NOMO-1 treated with DMSO at 0.1 percent for 48 hours (cell line): ENCODE measurements around the gene FYTTD1.

ENCODE experiments used
- DNase-seq: peaks from one replicate; lab custom pipeline; 2025; ENCODE audit not compliant: unreplicated experiment; lab: John Stamatoyannopoulos, UW

Gene FYTTD1

DNA sequence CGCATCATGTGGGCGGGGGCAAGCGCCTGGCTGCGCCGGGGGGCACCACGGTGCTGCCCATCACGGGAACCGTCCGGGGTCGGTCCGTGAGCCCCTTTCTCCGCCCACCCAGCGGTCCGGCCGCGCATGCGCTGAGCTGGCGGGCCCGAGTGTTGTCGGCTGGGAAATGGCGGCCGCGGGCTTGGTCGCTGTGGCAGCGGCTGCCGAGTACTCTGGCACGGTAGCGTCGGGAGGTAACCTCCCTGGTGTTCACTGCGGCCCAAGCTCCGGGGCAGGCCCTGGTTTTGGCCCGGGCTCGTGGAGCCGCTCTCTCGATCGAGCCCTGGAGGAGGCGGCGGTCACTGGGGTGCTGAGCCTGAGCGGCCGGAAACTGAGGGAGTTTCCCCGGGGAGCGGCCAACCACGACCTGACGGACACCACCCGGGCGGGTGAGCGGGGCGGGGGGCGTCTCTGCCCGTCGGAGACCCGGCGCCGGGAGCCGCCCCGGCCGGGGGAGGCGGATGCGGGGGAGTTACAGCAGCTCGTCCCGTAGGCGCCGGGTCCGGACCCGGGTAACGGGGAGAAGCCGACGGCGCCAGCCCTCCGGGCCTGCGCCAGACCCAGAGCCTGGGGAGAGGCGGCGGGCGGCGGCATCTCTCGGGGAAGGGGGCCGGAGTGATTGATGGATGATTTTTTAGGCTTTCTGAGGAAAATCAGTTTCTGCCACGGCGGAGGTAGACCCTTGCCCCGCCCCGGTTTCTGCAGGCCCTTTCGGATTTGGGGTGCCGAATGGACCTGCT lies 41.6 kb downstream of the FYTTD1 start, which contains the start of gene LRCH3:
Gene LRCH3, plus strand, starts transcription at position 142 of the 779 bp plus-strand sequence. Its CDS starts 25 bp downstream, at position 167.
- DNase-seq: peak; percentile 59

DNA sequence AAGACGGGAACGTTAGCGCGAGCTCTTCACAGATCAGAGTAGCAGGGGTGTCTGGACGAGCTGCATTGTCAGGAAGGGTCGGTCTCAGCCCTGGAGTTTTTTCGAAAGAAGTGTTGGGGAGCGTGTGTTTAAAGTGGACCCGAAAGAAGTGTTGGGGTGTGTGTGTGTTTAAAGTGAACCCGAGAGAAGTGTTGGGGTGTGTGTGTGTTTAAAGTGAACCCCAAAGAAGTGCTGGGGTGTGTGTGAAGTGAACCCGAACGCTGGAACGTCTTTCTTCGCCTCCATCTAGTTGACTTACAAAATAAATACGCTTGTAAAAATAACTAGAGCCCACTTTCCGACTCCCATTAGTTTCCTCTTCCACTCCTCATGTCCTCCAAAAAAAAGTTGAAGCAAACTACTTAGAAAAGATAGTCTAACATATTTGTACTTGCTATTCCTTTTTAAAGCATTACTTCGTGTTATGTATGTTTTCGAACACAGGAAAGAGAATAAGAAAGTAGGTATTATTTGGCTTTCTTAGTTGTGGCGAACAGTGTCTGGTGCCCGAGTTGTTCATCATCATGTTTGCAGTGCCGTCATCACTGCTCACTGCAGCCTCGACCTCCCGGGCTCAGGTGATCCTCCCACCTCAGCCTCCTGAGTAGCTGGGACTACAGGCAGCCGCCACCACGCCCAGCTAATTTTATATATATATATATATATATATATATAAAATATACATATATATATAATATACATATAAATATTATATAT lies 42.4 kb downstream of the FYTTD1 start:
- no peak for DNase-seq

DNA sequence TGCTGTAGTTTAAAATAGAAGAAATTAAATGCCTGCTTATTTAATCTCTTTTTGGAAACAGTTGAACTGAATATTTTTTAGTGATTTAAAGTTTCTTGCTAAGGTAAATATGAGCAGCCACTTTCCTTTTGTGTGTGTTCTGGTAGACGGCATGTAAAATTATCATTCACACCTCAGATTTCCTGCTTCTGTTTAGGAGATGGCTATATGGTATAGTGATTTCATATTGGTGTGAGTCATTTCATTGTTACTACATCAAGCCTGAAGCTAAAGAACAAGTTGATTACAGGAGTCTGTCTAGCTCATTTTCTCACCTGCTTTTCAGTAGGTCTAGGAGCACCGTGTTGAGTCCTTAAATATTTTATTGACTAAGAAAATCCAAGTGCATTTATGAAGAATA lies 43.6 kb downstream of the FYTTD1 start:
- peak; percentile 44 for DNase-seq

DNA sequence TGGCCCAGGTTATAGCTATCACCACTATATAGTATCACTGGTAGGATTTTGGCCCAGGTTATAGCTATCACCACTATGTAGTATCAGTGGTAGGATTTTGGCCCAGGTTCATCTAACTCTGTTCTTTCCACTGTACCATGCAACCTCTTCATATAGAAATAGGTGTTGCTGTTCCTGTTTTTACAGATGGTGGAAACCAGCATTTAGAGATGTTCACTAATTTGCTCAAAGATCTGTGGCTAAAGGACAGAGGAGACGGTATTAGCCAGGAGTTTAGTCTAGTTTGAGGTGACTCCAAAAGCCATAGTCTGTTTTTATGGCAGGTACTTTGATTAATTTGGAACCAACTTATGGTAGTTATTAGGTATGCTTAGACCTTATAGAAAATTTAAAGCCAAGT lies 44.4 kb downstream of the FYTTD1 start:
- no peak for DNase-seq

DNA sequence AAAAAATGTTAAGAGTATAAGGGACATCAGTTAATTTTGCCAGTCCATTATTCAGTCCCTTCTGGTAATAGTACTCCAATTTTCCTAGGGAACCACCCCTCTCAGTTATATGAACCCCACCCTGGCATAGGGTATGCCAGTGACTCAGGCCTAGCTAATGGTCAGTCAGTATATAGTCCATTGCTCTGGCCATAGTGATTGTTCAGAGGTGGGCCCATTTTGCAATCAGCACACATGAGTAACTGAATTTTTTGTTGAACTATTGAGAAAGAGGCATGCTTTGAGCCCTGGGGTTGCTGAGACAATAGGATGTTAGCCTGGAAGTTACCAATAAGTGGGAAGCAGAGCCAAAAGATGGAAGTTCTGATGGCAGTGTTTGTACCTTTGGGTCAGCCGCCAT lies 45.5 kb downstream of the FYTTD1 start:
- no peak for DNase-seq

DNA sequence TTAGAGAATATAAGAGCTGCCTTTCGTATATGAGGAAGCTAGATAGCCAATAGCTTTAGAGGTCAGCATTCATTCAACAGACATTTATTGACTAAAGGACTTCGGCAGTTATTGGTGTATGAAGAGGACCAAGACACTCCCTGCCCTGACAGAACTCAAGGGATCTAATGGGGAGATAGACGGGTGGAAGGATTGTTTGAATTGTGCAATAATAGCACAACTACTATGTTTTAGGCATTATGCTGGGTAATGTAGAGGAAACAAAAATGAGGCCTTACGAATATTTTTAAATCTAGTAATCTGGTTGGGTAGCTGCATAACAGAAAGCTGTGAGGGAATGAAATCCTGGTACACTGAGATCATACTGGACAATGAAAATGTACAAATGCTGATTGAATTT lies 46.4 kb downstream of the FYTTD1 start:
- DNase-seq: no peak

DNA sequence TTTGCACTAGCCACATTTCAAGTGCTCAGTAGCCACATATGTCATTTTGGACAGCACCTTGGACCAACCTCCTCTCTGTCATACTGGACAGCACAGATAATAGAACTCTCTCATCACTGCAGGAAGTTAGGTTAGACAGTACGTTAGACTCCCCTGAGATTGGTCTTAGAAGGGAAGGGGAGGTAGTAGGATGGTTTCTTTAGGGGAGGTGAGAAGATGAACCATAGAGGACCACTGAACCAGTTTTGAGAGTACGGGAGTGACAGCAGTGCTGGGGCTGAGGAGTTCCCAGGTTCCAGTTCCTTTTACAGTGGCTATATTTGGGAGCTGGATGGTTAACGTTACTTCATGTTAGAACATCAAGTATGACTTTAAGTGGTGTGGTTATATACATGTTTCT lies 49.2 kb downstream of the FYTTD1 start:
- no peak for DNase-seq

DNA sequence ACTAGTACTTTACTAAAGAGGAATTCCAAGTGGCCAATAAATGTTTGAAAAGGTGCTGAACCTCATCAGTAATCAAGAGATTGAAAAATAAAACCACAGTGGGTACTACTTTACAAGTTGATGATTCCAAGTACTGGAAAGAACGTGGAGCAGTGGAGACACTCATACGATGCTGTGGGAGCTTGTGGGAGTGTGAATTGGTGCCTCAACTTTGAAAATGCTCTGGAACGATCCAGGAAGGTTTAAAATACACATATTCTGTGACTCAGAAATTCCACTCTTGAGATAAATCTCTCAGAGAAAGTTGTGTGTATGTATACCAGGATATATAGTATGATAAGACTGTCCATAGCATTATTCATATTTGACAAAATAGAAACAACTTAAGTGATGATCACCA lies 50.7 kb downstream of the FYTTD1 start:
- DNase-seq: no peak

DNA sequence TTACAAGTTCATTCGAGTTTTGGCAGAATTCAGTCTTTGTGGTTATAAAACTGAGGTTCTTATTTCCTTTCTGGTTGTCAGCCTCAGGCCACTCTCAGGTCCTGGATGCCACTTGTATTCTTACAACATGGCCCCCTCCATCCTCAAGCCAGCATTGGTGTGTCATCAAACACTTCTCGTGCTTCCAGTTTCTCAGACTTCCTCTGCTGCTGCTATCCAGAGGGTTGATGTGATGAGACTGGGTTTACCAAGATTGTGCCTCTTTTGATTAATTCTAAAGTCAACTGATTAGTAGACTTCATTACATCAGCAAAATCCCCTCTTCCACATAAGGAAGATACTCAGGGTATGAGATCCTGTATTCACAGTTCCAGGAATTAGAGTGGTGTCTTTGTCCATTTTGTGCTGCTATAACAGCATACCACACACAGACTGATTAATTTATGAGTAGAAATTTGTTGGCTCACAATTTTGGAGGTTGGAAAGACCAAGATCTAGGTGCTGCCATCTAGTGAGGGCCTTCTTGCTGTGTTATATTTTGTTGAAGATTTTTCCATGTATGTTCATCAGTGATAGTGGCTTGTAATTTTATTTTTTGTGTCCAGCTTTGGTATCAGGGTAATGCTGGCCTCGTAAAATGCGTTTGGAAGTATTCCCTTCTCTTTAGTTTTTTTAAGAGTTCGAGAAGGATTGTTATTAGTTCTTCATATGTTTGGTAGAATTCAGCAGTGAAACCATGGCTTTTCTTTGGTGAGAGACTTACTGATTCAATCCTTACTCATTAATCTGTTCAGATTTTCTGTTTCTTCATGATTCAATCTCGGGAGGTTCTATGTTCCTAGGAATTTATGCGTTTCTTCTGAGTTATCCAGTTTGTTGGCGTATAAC lies 52.5 kb downstream of the FYTTD1 start:
- DNase-seq: peak; percentile 31

DNA sequence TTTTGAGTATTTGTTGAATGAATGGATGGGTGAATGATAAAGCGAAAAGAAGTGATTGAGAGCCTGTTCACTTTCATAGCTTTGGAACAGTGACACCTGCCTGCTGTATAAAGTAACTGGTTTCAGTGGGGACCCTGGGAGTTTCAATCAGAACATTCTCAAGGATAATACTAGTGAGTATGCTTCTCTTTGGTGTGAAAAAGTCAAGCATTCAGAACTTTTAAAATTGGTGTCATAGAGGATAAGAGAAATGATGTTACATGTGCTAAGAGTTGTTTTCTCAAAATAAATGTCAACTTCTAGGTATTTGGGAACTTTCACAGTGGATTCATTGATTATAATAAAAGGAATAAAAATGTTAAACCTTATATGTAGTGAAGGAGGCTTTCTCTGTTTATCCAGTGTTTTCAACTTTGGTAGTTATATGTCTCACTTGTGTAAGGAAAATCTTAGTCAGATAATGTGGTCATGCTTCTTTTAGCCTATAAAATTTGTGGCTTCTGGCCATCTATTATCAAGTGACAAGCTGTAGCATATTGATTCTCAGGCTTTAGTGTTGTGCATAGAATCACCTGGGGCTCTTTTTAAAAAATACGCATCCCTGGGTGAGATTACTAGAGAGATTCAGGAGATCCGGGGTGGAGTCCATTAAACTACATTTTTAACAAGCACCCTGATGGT lies 53.2 kb downstream of the FYTTD1 start:
- no peak for DNase-seq

DNA sequence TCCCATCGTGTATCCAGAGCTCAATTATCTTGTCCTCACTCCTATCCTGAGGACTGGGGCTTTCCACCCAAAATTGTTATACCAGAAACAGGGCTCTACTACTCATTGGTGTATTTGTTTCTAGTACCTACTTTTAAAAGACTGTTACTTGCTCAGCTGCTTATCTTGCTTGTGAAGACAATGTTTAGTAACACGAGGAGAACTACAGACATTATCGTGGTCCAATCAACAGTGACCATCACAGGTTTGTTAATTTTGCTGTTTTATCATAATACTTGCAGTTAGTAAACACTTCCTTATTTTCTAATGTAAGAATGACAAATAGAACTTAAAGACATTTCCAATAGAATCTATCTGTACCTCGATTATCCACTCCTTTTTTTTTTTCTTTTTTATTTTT lies 54.8 kb downstream of the FYTTD1 start:
- DNase-seq: no peak

DNA sequence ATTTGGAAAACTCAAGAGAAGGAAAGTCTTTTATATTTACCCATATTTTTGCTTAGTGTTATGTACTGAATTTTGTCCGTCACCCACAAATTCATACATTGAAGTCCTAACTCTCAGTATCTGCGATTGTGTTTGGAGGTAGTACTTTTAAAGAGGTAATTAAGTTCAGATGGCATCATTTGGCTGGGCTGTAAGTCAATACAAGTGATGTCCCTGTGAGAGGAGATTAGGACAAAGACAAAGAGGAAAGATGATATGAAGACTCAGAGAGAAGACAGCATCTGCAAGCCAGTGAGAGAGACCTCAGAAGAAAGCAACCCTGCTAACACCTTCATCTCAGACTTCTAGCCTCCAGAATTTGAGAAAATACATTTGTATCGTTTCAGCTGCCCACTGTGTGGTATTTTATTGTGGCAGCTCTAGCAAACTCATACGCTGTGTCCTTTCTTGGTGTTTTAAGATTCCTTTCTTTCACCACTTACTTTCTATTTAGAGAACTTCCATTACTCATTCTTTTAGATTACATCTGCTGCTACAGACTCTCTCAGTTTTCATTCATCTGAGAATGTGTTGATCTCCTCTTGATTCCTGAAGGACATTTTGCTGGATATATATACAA lies 58.4 kb downstream of the FYTTD1 start:
- DNase-seq: no peak

DNA sequence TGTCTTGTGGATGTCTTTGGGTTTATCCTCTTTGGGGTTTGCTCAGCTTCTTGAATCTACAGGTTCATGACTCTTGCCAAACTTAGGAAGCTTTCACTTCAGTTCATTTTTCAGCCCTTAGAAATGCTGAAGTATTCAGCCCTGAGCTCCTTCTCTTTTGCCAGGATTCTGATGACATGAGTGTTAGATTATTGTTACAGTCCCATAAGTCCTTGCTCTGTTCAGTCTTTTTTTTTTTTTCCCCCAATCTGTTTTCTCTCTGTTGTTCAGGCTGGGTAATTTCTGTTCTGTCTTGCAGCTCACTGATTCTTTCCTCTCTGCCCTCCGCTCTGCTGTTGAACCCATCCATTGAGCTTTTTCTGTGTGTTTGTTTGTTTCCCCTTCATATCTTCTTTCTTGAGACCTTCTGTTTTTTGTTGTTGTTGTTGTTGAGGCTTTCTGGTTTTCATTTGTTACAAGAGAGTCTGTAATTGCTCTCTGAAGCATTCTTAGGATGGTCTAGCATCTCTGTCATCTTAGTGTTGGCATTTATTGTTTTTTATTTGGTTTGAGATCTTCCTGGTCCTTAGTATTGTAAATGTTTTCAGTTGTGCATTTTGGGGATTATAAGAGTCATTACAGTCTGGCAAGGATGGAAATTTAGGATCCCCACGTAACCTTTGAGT lies 59.8 kb downstream of the FYTTD1 start:
- DNase-seq: no peak

DNA sequence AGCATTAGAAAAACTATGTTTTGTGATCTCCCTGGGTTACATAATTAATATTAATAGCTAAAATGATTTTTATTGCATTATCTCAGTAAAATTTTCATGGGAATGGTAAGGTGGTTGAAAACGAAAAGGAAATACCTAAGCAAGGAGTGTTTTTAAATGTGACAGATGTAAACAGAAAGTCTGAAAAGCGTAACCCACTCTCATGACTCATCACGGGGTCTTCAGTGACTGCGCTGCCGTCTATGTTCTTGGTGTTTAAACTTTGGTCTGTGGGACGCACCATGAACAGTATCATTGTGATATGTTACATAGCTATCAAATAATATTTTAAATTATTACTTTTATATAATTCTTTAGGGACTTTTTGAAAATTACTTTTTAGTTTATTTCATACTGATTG lies 61.2 kb downstream of the FYTTD1 start:
- no peak for DNase-seq

DNA sequence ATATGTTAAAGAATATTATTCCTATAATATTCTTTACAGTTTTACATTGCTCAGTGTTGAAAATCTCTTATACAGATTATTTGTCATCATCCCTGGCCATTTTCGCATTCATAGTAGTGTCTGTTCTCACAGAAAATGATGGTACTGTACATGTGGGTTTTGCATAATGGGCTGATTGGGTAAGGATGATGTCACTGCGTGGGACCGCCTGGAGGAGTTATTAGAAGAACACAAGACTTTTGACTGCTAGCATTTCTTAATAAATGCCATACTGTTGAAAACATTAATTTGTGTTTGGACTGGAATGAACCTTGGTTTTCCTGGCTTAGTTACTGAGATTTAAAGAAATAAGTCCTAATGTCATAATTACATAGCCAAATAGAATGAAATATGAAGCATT lies 61.7 kb downstream of the FYTTD1 start:
- DNase-seq: no peak

DNA sequence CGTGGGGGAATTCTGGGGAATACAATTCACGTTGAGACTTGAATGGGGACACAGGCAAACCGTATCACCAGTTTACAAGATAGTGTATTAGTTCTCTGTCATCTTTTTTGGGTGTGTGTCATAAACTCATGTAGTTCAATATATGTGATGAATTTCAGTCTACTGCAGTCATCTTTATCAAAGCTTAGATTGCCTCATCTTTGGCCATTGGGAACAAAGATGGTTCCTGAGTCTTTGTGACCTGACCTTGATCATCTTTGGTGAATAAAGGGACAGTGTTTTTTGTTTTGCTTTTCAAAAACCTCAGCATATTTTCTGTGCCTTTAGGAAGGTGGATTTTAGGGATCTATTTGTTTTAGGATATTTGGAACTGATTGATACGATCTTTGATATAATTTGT lies 64.7 kb downstream of the FYTTD1 start:
- DNase-seq: no peak

DNA sequence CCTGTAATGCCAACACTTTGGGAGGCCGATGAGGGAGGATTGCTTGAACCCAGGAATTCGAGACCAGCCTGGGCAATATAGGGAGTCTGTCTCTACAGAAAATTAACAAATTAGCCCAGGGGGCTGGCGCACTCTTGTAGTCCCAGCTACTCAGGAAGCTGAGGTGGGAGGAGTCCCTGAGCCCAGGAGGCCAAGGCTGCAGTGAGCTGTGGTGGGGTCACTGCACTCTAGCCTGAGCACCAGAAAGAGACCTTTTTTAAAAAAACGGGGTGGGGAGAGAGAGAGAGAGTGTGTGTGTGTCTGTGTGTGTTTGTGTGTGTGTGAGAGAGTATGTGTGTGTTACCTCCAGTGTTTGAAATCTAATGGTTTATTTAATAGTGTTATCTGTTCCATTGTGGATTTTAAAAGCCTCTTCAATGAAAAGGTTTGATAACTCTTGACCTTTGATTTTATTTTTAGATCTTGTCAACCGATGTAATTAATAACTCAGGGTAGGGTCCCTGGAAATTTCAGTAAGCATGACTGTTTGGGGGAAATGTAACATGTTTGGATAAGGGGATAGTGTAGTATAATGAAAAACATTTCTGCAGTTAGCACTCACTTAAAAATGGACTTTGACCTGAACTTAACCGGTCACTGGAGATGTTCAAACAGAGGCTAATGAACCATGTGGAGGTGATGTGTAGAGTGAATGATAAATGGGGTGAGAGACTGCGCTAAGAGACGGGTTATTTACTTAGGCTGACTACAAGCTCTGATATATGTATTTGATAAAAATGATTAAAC lies 71.1 kb downstream of the FYTTD1 start:
- DNase-seq: no peak

DNA sequence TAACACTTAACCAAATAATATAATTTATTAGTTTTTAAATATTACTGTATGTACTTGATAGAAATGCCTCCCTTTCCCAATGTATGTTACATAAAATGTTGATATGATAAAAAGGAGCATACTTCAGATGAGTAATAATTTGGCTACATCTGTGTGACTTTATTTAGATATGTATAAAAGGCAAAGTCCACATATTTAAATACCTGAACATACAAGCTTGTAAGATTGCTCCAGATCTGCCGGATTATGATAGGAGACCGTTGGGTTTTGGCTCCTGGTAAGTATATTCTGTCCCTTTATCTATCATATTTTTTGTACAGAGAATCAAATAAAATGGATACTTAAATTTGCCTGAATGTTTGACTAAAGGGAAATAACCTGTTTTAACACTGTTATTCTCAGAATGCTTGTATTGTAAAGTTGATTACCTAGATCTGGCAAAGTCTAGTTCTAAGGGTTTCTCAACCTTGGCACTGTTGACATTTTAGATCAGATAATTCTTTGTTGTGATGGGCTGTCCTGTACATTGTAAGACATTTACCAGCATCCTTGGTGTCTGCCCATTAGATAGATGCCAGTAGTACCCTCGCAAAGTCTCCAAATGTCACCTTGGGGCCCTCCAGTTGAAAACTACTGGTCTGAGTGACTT lies 79.8 kb downstream of the FYTTD1 start:
- no peak for DNase-seq
